Hematopoietic multipotent progenitor cell treated with erythropoietin and hydrocortisone succinate and interleukin-3 and kit ligand, for 8 days (in vitro differentiated cells): ENCODE measurements around the gene TRMT11.

ENCODE experiments used
- DNase-seq: peaks from one replicate; pipeline ENCODE4 v3.0.0-alpha.2; 2015

Gene TRMT11

GRCh38 chr6:126077810-126078776 is 91.8 kb downstream of the TRMT11 start:
- no peak for DNase-seq

- DNase-seq, result no peak
Measured at GRCh38 chr6:126083875-126084274, 97.5 kb downstream of the TRMT11 start.

GRCh38 chr6:126086560-126086959 is 100.2 kb downstream of the TRMT11 start:
- no peak for DNase-seq
